IMR-90 (cell line): ENCODE results near the gene PHEX. TPM values are rescaled to one million over a fixed set of nuclear protein-coding genes. Genes with fewer than 3 reads are reported as not detected.
A peak's percentile ranks its signal among the peaks of the same experiment; 100 is the strongest.

Experiments used
- ATAC-seq: fragments of 200-7000 bp; cut with Tn5 transposase; 2 replicates; pipeline ENCODE4 v1.9.1; 2020; ENCODE audit warnings: low read depth, mild to moderate bottlenecking, moderate library complexity
- BruUV-seq: library from RNA; stranded (reverse); fragments of 400-500 nt; replicated peaks from 2 replicates; lab custom pipeline; 2021; lab: Mats Ljungman, UMichigan
- CTCF ChIA-PET: fragments of 300-600 bp; formaldehyde crosslinking; extraction: SDS; loops from one replicate; lab custom pipeline; 2021; ENCODE audit warnings: antibody characterized with exemption; lab: Yijun Ruan, JAX
- POLR2A ChIA-PET: fragments of 300-600 bp; sonication (Branson Sonifier 250); formaldehyde crosslinking; loops from one replicate; lab custom pipeline; 2022; ENCODE audit warnings: antibody characterized with exemption; ENCODE audit not compliant: unreplicated experiment; lab: Charles Lee
- DNase-seq: peaks from one replicate; pipeline ENCODE4 v3.0.0; 2013
- H2AFZ ChIP-seq: replicated peaks from 2 replicates; pipeline ENCODE3; 2013; ENCODE audit warnings: low read length, mild to moderate bottlenecking; ENCODE audit not compliant: poor library complexity
- H2AK5ac ChIP-seq: 2 replicates; pipeline ENCODE4 v1.6.1; 2013; ENCODE audit warnings: low read depth, low read length, inconsistent platforms
- H2AK9ac ChIP-seq: replicated peaks from 2 replicates; pipeline ENCODE3; 2013; ENCODE audit warnings: mild to moderate bottlenecking, low read depth, low read length, moderate library complexity; ENCODE audit not compliant: poor library complexity
- H2BK120ac ChIP-seq: 2 replicates; pipeline ENCODE4 v1.6.1; 2013; ENCODE audit warnings: low read depth, low read length, inconsistent platforms
- H2BK15ac ChIP-seq: 3 replicates; pipeline ENCODE4 v1.6.1; 2013; ENCODE audit warnings: low read depth, low read length, inconsistent platforms
- H2BK20ac ChIP-seq: 2 replicates; pipeline ENCODE4 v1.6.1; 2013; ENCODE audit warnings: low read depth, mild to moderate bottlenecking, inconsistent platforms, low read length, moderate library complexity
- H2BK5ac ChIP-seq: 2 replicates; pipeline ENCODE4 v1.6.1; 2013; ENCODE audit warnings: mild to moderate bottlenecking, low read depth, low read length, inconsistent platforms; ENCODE audit not compliant: poor library complexity, severe bottlenecking
- H3K14ac ChIP-seq: replicated peaks from 2 replicates; pipeline ENCODE4 v1.6.1; 2013; ENCODE audit warnings: low read depth, low read length, inconsistent platforms
- H3K18ac ChIP-seq: 2 replicates; pipeline ENCODE4 v1.6.1; 2013; ENCODE audit warnings: low read depth, low read length, control low read depth
- H3K23ac ChIP-seq: 2 replicates; pipeline ENCODE4 v1.6.1; 2013; ENCODE audit warnings: low read depth, low read length, inconsistent platforms
- H3K27ac ChIP-seq: 2 replicates; pipeline ENCODE4 v1.5.1; 2013; ENCODE audit warnings: mild to moderate bottlenecking, control low read depth, low read length; ENCODE audit not compliant: insufficient read depth
- H3K27me3 ChIP-seq: 2 replicates; pipeline ENCODE4 v1.6.1; 2013; ENCODE audit warnings: low read length; ENCODE audit not compliant: control insufficient read depth, insufficient read depth
- H3K36me3 ChIP-seq: 2 replicates; pipeline ENCODE4 v1.6.1; 2013; ENCODE audit warnings: low read length, mixed read lengths; ENCODE audit not compliant: control insufficient read depth, insufficient read depth
- H3K4ac ChIP-seq: 2 replicates; pipeline ENCODE4 v1.6.1; 2013; ENCODE audit warnings: low read depth, low read length, inconsistent platforms
- H3K4me1 ChIP-seq: 2 replicates; pipeline ENCODE4 v1.6.1; 2013; ENCODE audit warnings: low read length, mixed read lengths; ENCODE audit not compliant: control insufficient read depth, insufficient read depth
- H3K4me2 ChIP-seq: 2 replicates; pipeline ENCODE4 v1.6.1; 2013; ENCODE audit warnings: low read depth, mild to moderate bottlenecking, control low read depth, low read length, moderate library complexity
- H3K4me3 ChIP-seq: 2 replicates; pipeline ENCODE4 v1.5.1; 2013; ENCODE audit warnings: low read depth, mild to moderate bottlenecking, control low read depth, low read length, moderate library complexity; ENCODE audit not compliant: insufficient read depth
- H3K56ac ChIP-seq: 2 replicates; pipeline ENCODE4 v1.6.1; 2013; ENCODE audit warnings: low read length, inconsistent platforms; ENCODE audit not compliant: insufficient read depth; ENCODE audit errors: extremely low read depth
- H3K79me1 ChIP-seq, 2 experiments: 2 replicates each; pipeline ENCODE4 v1.6.1; 2013; ENCODE audit warnings: low read length in 2 of 2, inconsistent platforms in 1 of 2, low read depth in 1 of 2
- H3K9ac ChIP-seq: 2 replicates; pipeline ENCODE4 v1.6.1; 2013; ENCODE audit warnings: low read depth, low read length, control low read depth
- H3K9me1 ChIP-seq: 2 replicates; pipeline ENCODE4 v1.6.1; 2013; ENCODE audit warnings: low read length, inconsistent platforms; ENCODE audit not compliant: insufficient read depth
- H3K9me3 ChIP-seq: 2 replicates; pipeline ENCODE4 v1.6.1; 2013; ENCODE audit warnings: low read length; ENCODE audit not compliant: control insufficient read depth, insufficient read depth
- H4K20me1 ChIP-seq: 2 replicates; pipeline ENCODE4 v1.6.1; 2013; ENCODE audit warnings: low read length, inconsistent platforms; ENCODE audit not compliant: insufficient read depth
- H4K5ac ChIP-seq: 2 replicates; pipeline ENCODE4 v1.6.1; 2013; ENCODE audit warnings: mild to moderate bottlenecking, low read depth, low read length, control low read depth
- H4K8ac ChIP-seq, 2 experiments: 2 replicates each; pipeline ENCODE4 v1.6.1; 2013; ENCODE audit warnings: low read depth in 2 of 2, low read length in 2 of 2, control low read depth in 1 of 2, inconsistent platforms in 1 of 2
- H4K91ac ChIP-seq: 2 replicates; pipeline ENCODE4 v1.6.1; 2013; ENCODE audit warnings: low read depth, low read length, inconsistent platforms; ENCODE audit not compliant: insufficient read depth
- BHLHE40 ChIP-seq: fragments of 150-350 bp; IDR thresholded peaks from 2 replicates; pipeline ENCODE4 v1.6.1; 2016; ENCODE audit warnings: mild to moderate bottlenecking, low read depth, low read length
- FOS ChIP-seq: fragments of 150-350 bp; IDR thresholded peaks from 2 replicates; pipeline ENCODE4 v1.6.1; 2016; ENCODE audit warnings: low read depth, low read length
- MAFK ChIP-seq: IDR thresholded peaks from 2 replicates; pipeline ENCODE4 v1.6.1; 2012; ENCODE audit warnings: low read depth, low read length, improper control_type of control experiment
- RAD21 ChIP-seq: IDR thresholded peaks from 2 replicates; pipeline ENCODE4 v1.6.1; 2012; ENCODE audit warnings: low read length, improper control_type of control experiment
- RCOR1 ChIP-seq: IDR thresholded peaks from 2 replicates; pipeline ENCODE4 v1.6.1; 2012; ENCODE audit warnings: mild to moderate bottlenecking, low read length, improper control_type of control experiment; ENCODE audit not compliant: insufficient replicate concordance
- WGBS, 2 experiments: methylation state at CpG; one replicate each; pipeline versions ENCODE4 v1.1.5 to v1.1.7; 2013; ENCODE audit warnings: missing lambda C conversion rate in 2 of 2; ENCODE audit not compliant: insufficient read length in 1 of 2; ENCODE audit errors: extremely low coverage in 2 of 2; 5-methylcytosine and 5-hydroxymethylcytosine counted together
- dilution Hi-C: fragments of 300-500 bp; cut with HindIII; formaldehyde crosslinking; loops from one replicate; pipeline ENCODE4 v1.14.3; 2018; ENCODE audit warnings: low sequenced_read_pairs; ENCODE audit not compliant: unreplicated experiment
- in situ Hi-C: fragments of 300-500 bp; cut with MboI; formaldehyde crosslinking; loops from 3 replicates; pipeline ENCODE4 v1.14.3; 2019; ENCODE audit warnings: low sequenced_read_pairs, inconsistent platforms, mixed read lengths
- intact Hi-C: fragments of 100-400 bp; cut with micrococcal nuclease; formaldehyde crosslinking; loops from 2 replicates; pipeline ENCODE4 v1.10.0; 2022
- polyA plus RNA-seq, 3 experiments: library from polyadenylated mRNA; depleted of rRNA; stranded (reverse); fragments of >200 nt; gene quantifications; 2 replicates each; pipeline ENCODE4 v1.2.3, GENCODE V29; 2012; ENCODE audit warnings: low replicate concordance in 1 of 3
- total RNA-seq: library from RNA; depleted of rRNA; stranded (reverse); fragments of >200 nt; gene quantifications from 2 replicates; pipeline ENCODE4 v1.2.3, GENCODE V29; 2012
- TF ChIP-seq, protein P1 (sequence below): conservative IDR thresholded peaks from 2 replicates; pipeline ENCODE4 v1.5.1; 2012; ENCODE audit warnings: mild to moderate bottlenecking, low read depth, low read length, improper control_type of control experiment
- TF ChIP-seq, protein P2 (sequence below): fragments of 150-350 bp; IDR thresholded peaks from 2 replicates; pipeline ENCODE4 v1.6.1; 2017; ENCODE audit warnings: mild to moderate bottlenecking, antibody characterized with exemption, low read length, low read depth

Gene PHEX
- total and polyA plus RNA-seq, 2 of the 4 experiments (the other 2 are of a cell fraction), result 0.10 to 0.18 TPM

DNA sequence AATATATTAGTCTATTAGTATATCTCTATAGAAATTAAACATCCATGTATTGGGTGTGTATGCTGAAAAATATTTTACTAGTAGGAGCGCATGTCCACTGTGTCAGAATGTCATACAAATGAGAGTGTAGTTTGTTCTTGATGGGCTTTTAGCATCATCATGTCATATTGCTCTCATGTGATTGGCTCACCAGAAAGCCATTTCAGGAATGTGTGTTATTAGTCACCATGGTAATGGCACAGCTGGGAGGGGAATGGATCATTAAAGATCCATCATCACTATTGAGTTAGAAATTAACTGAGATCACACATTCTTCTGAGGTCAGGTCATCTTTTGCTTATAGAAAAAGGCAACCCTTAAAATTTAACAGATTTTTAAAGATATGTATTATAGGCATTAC is 77.3 kb downstream of the PHEX start:
- Histone ChIP-seq H3K23ac (no peak overlapping the region), H3K18ac (no peak overlapping the region), H2BK20ac (no peak overlapping the region), H4K20me1 (no peaks in the 10 kb centered on the region), H3K9me1 (peaks cover 3% of the 10 kb centered on the region; the same call in 1 of the 2 replicates), H2AFZ (no peak overlapping the region), H3K4me1 (peaks cover 5% of the 10 kb centered on the region; the same call in 1 of the 2 replicates), H2BK120ac (no peak overlapping the region), H3K4me2 (no peak overlapping the region), H3K27me3 (no peaks in the 10 kb centered on the region), H2BK5ac (no peak overlapping the region), H4K5ac (no peak overlapping the region), H3K4ac (no peak overlapping the region), H3K14ac (no peak overlapping the region), H2AK9ac (no peak overlapping the region), H2BK15ac (no peak overlapping the region), H3K27ac (no peak overlapping the region), H4K91ac (no peak overlapping the region), H3K9me3 (no peaks in the 10 kb centered on the region), H3K56ac (no peak overlapping the region), H3K79me1 (no peaks in the 10 kb centered on the region), H3K36me3 (no peaks in the 10 kb centered on the region), H3K9ac (no peak overlapping the region), H2AK5ac (no peak overlapping the region), H3K4me3 (no peak overlapping the region), H4K8ac (no peak overlapping the region)
- TF ChIP-seq FOS (no peak), MAFK (no peak), RAD21 (no peak), RCOR1 (no peak), BHLHE40 (no peak)
- TF ChIP-seq, protein P1, sequence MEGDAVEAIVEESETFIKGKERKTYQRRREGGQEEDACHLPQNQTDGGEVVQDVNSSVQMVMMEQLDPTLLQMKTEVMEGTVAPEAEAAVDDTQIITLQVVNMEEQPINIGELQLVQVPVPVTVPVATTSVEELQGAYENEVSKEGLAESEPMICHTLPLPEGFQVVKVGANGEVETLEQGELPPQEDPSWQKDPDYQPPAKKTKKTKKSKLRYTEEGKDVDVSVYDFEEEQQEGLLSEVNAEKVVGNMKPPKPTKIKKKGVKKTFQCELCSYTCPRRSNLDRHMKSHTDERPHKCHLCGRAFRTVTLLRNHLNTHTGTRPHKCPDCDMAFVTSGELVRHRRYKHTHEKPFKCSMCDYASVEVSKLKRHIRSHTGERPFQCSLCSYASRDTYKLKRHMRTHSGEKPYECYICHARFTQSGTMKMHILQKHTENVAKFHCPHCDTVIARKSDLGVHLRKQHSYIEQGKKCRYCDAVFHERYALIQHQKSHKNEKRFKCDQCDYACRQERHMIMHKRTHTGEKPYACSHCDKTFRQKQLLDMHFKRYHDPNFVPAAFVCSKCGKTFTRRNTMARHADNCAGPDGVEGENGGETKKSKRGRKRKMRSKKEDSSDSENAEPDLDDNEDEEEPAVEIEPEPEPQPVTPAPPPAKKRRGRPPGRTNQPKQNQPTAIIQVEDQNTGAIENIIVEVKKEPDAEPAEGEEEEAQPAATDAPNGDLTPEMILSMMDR, result no peak
- TF ChIP-seq, protein P2, sequence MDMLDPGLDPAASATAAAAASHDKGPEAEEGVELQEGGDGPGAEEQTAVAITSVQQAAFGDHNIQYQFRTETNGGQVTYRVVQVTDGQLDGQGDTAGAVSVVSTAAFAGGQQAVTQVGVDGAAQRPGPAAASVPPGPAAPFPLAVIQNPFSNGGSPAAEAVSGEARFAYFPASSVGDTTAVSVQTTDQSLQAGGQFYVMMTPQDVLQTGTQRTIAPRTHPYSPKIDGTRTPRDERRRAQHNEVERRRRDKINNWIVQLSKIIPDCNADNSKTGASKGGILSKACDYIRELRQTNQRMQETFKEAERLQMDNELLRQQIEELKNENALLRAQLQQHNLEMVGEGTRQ, result no peak
- peak; percentile 35 for ATAC-seq
- intact Hi-C loops, result no loop called here
- DNase-seq, result peak; percentile 55
- ChIA-PET CTCF (no interaction called here), POLR2A (no interaction called here)
- no TSS peak for BruUV-seq
- dilution Hi-C loops, result no loop called here
- in situ Hi-C loops, result no loop called here
- no CpG with 5 or more reads among the region's 1 CpG for WGBS, 2 experiments
